Astrocyte (in vitro differentiated cells and primary cell): Measurements from ENCODE around the gene FAM83F. TPM values are rescaled to one million over a fixed set of nuclear protein-coding genes. Genes with fewer than 3 reads are reported as not detected.
"Not testable (repeated sequence)": the region's sequence is repeated elsewhere in the genome, so short reads cannot be mapped to it uniquely, and the experiment has no call there.

Source experiments
- DNase-seq: peaks from one replicate; pipeline ENCODE4 v3.0.0-alpha.2; 2010; ENCODE audit warnings: low read depth
- FAIRE-seq: peaks from 2 replicates; lab custom pipeline; 2011; peaks lifted over from hg19 to GRCh38; lab: Jason Lieb, UNC
- H2AFZ ChIP-seq: 2 replicates; pipeline ENCODE4 v1.6.0; 2012; ENCODE audit warnings: low read depth, low read length, inconsistent platforms
- H3K27ac ChIP-seq: 2 replicates; pipeline ENCODE4 v1.5.1; 2011; ENCODE audit warnings: low read depth, low read length, inconsistent platforms
- H3K27me3 ChIP-seq: 2 replicates; pipeline ENCODE4 v1.6.0; 2011; ENCODE audit warnings: low read length, inconsistent platforms; ENCODE audit not compliant: insufficient read depth
- H3K36me3 ChIP-seq: 2 replicates; pipeline ENCODE4 v1.5.1; 2011; ENCODE audit warnings: low read length, inconsistent platforms; ENCODE audit not compliant: insufficient read depth
- H3K4me1 ChIP-seq: 2 replicates; pipeline ENCODE4 v1.5.1; 2011; ENCODE audit warnings: low read length, inconsistent platforms; ENCODE audit not compliant: insufficient read depth
- H3K4me2 ChIP-seq: 2 replicates; pipeline ENCODE4 v1.6.0; 2012; ENCODE audit warnings: low read length, inconsistent platforms
- H3K4me3 ChIP-seq: 2 replicates; pipeline ENCODE4 v1.5.1; 2011; ENCODE audit warnings: low read depth, mild to moderate bottlenecking, low read length, inconsistent platforms; ENCODE audit not compliant: insufficient read depth
- H3K79me2 ChIP-seq: 2 replicates; pipeline ENCODE4 v1.6.0; 2012; ENCODE audit warnings: mild to moderate bottlenecking, low read length, inconsistent platforms; ENCODE audit not compliant: insufficient read depth
- H3K9ac ChIP-seq: 2 replicates; pipeline ENCODE4 v1.6.0; 2012; ENCODE audit warnings: mild to moderate bottlenecking, low read length, inconsistent platforms
- H3K9me3 ChIP-seq: 2 replicates; pipeline ENCODE4 v1.5.1; 2012; ENCODE audit warnings: low read depth, mild to moderate bottlenecking, low read length, inconsistent platforms; ENCODE audit not compliant: insufficient read depth
- H4K20me1 ChIP-seq: 2 replicates; pipeline ENCODE4 v1.6.0; 2012; ENCODE audit warnings: low read length, inconsistent platforms; ENCODE audit not compliant: insufficient read depth
- H3K27ac Mint-ChIP-seq: one replicate; pipeline ENCODE4 v1.8.0; 2021; ENCODE audit warnings: mild to moderate bottlenecking, mixed read lengths; ENCODE audit not compliant: unreplicated experiment
- H3K27me3 Mint-ChIP-seq: one replicate; pipeline ENCODE4 v1.8.0; 2021; ENCODE audit warnings: low read depth, mixed read lengths; ENCODE audit not compliant: unreplicated experiment
- H3K36me3 Mint-ChIP-seq: one replicate; pipeline ENCODE4 v1.8.0; 2021; ENCODE audit warnings: low read depth, mixed read lengths; ENCODE audit not compliant: unreplicated experiment
- H3K4me1 Mint-ChIP-seq: one replicate; pipeline ENCODE4 v1.8.0; 2021; ENCODE audit warnings: low read depth, mixed read lengths; ENCODE audit not compliant: unreplicated experiment
- H3K4me3 Mint-ChIP-seq: one replicate; pipeline ENCODE4 v1.8.0; 2021; ENCODE audit warnings: mild to moderate bottlenecking, moderate library complexity, mixed read lengths; ENCODE audit not compliant: unreplicated experiment
- H3K9me3 Mint-ChIP-seq: one replicate; pipeline ENCODE4 v1.8.0; 2021; ENCODE audit warnings: mild to moderate bottlenecking, mixed read lengths; ENCODE audit not compliant: unreplicated experiment
- EZH2 ChIP-seq: IDR thresholded peaks from 2 replicates; pipeline ENCODE4 v1.6.1; 2012; ENCODE audit warnings: mild to moderate bottlenecking, low read length, inconsistent platforms; ENCODE audit not compliant: insufficient read depth
- total RNA-seq: library from RNA; stranded (reverse); gene quantifications from 2 replicates; pipeline ENCODE4 v1.2.1, GENCODE V29; 2021
- TF ChIP-seq, protein P1 (sequence below): IDR thresholded peaks from 2 replicates; pipeline ENCODE4 v1.5.1; 2011; ENCODE audit warnings: low read depth, mild to moderate bottlenecking, inconsistent platforms, low read length, moderate library complexity; ENCODE audit not compliant: insufficient read depth

Gene FAM83F
- total RNA-seq, 1 donor from 2014 or later, result 0.79 TPM

DNA sequence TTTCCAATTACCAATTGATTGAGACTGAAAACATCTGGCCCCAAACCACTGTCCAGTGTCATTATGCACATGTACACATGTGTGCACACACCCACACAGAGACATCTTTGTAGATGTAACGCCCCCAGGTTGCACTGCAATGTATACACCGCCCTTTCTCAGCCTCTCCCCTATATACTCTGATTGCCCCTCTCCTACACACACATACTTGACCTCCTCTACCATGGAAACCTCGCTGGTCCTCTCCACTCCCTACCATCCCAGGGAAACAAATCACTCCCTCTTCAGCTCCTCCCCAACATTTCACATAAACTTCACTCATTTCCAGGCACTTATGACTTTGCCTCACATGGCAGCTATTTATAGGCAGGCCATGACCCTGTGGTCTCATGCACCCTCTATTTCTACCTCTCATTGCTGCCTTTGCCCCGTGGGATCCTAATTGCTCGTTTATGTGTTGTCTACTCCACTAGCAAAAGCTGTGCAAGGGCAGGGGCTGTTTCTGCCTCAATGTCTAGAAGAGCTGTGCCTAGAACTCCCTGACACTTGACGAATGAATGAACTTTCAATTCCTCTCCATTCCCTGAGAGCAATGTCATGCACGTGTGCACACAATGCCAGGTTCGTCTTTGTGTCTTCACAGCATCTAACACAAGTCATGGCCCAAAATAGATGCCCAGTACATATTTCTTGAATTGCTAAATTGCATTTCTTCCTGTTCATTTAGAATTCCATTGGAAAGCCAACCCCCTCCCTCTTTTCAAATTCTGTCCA, 44.6 kb upstream of the FAM83F start:
- Histone ChIP-seq H3K4me2 (no peak overlapping the region), H3K4me3 (no peak overlapping the region), H3K9me3 (no peaks in the 10 kb centered on the region), H4K20me1 (no peaks in the 10 kb centered on the region), H3K27ac (no peak overlapping the region), H3K9ac (no peak overlapping the region), H2AFZ (no peak overlapping the region), H3K27me3 (peaks cover 13% of the 10 kb centered on the region), H3K79me2 (no peaks in the 10 kb centered on the region), H3K36me3 (no peaks in the 10 kb centered on the region), H3K4me1 (peaks cover 9% of the 10 kb centered on the region)
- H3K27ac Mint-ChIP-seq, result no peak overlapping the region
- H3K27me3 Mint-ChIP-seq, result peaks cover 4% of the 10 kb centered on the region
- no peak overlapping the region for H3K4me3 Mint-ChIP-seq
- no peak for DNase-seq
- no peak for FAIRE-seq
- peaks cover 21% of the 10 kb centered on the region for H3K4me1 Mint-ChIP-seq
- H3K9me3 Mint-ChIP-seq, result peaks cover 7% of the 10 kb centered on the region
- TF ChIP-seq, protein P1, sequence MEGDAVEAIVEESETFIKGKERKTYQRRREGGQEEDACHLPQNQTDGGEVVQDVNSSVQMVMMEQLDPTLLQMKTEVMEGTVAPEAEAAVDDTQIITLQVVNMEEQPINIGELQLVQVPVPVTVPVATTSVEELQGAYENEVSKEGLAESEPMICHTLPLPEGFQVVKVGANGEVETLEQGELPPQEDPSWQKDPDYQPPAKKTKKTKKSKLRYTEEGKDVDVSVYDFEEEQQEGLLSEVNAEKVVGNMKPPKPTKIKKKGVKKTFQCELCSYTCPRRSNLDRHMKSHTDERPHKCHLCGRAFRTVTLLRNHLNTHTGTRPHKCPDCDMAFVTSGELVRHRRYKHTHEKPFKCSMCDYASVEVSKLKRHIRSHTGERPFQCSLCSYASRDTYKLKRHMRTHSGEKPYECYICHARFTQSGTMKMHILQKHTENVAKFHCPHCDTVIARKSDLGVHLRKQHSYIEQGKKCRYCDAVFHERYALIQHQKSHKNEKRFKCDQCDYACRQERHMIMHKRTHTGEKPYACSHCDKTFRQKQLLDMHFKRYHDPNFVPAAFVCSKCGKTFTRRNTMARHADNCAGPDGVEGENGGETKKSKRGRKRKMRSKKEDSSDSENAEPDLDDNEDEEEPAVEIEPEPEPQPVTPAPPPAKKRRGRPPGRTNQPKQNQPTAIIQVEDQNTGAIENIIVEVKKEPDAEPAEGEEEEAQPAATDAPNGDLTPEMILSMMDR, result no peak
- no peak for TF ChIP-seq EZH2
- no peaks in the 10 kb centered on the region for H3K36me3 Mint-ChIP-seq

DNA sequence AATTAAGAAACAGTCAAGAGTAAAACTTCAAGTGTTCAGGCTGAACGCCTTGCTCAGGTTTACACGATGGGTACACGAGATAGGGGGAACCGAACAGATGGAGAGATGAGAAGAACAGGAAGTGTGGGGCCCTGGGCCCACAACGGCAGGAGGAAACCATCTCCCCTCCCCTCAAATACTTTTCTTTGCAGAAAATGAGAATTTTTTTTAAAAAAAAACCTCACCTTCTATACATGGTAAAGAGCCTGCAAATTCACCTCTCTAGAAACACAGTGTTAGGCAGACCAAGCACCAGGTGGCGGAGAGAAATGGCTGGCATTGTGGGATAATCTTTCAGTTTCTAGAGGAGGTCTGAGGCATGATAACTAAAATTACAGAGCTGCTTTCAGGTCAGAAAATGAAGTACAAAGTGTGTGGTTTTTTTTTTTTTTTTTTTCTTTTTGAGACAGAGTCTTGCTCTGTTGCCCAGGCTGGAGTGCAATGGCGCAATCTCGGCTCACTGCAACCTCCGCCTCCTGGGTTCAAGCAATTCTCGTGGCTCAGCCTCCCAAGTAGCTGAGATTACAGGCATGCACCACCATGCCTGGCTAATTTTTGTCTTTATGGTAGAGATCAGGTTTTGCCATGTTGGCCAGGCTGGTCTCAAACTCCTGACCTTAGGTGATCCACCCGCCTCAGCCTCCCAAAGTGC, 43.0 kb upstream of the FAM83F start:
- H3K9me3 Mint-ChIP-seq, H3K9me3 ChIP-seq, H3K27ac Mint-ChIP-seq, H3K79me2 ChIP-seq, H3K27ac ChIP-seq, H3K9ac ChIP-seq, H3K4me3 Mint-ChIP-seq, H3K36me3 ChIP-seq, DNase-seq, H3K4me1 ChIP-seq, H3K27me3 Mint-ChIP-seq, H3K4me2 ChIP-seq, H2AFZ ChIP-seq, FAIRE-seq, H3K4me3 ChIP-seq, H3K36me3 Mint-ChIP-seq, H4K20me1 ChIP-seq: not testable (repeated sequence)
- peaks cover 13% of the 10 kb centered on the region for H3K27me3 ChIP-seq
- peaks cover 28% of the 10 kb centered on the region for H3K4me1 Mint-ChIP-seq

DNA sequence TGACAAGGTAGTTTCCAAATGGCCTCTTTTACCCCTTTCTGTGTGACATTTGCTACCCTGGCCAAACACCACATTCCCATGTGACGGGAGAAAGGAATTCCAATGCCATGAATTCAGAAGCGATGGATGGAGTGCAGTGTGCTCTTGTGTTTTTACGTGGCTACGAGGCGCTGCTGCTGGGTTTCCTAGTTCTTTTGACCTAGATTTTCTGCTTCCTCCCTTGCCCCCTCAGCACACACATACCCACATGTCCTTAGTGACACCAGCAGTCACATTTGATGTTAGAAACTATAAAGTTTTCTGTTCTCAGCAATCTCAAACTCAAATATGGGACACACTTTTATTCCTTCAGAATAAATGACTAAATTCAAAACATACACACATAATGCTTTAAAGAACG, 42.4 kb upstream of the FAM83F start:
- no peak for FAIRE-seq
- H3K79me2 ChIP-seq, result no peaks in the 10 kb centered on the region

More for the DNA sequence above, 42.4 kb upstream of the FAM83F start:
- peaks cover 13% of the 10 kb centered on the region for H3K27me3 ChIP-seq
- no peaks in the 10 kb centered on the region for H3K36me3 Mint-ChIP-seq
- no peak overlapping the region for H3K4me3 Mint-ChIP-seq
- H3K36me3 ChIP-seq, result no peaks in the 10 kb centered on the region
- H3K27ac ChIP-seq, result no peak overlapping the region
- H3K9me3 ChIP-seq, result no peaks in the 10 kb centered on the region
- H3K9me3 Mint-ChIP-seq, result peaks cover 7% of the 10 kb centered on the region
- peaks cover 30% of the 10 kb centered on the region for H3K4me1 Mint-ChIP-seq
- H3K4me3 ChIP-seq, result no peak overlapping the region
- no peak overlapping the region for H3K4me2 ChIP-seq
- H4K20me1 ChIP-seq, result no peaks in the 10 kb centered on the region
- peaks cover 4% of the 10 kb centered on the region for H3K27me3 Mint-ChIP-seq
- no peak overlapping the region for H2AFZ ChIP-seq
- no peak for DNase-seq
- H3K27ac Mint-ChIP-seq, result no peak overlapping the region
- H3K9ac ChIP-seq, result no peak overlapping the region
- H3K4me1 ChIP-seq, result peaks cover 9% of the 10 kb centered on the region
- TF ChIP-seq, protein P1, result no peak
